Fibroblast of lung (primary cell): ENCODE results near the gene PTPN5.

Source experiments
- CTCF ChIP-seq, 2 donors: IDR thresholded peaks in 1 of 2; conservative IDR thresholded peaks in 1 of 2; 1 replicate in 1 of 2; 2 replicates in 1 of 2; pipeline ENCODE4 v1.5.1; 2011 to 2012; ENCODE audit warnings: low read length in 2 of 2, control low read depth in 1 of 2, inconsistent platforms in 1 of 2, low read depth in 1 of 2, mild to moderate bottlenecking in 1 of 2
- EZH2 ChIP-seq: IDR thresholded peaks from 2 replicates; pipeline ENCODE4 v1.5.1; 2012; ENCODE audit warnings: low read length, control low read depth, mild to moderate bottlenecking; ENCODE audit errors: missing control alignments

GRCh38 chr11:18729426-18729825, 62.2 kb downstream of the PTPN5 start:
- TF ChIP-seq CTCF (conservative IDR thresholded peaks at IDR 0.05 in 1 of 2, IDR thresholded peaks at IDR 0.05 in 1 of 2; ENCODE audit: low read depth in 1 of 2, low read length in 2 of 2) (no peak), EZH2 (no peak)
